Thyroid gland (tissue), 4 donors: ENCODE results near the gene CS.
"Not testable (repeated sequence)": the region's sequence is repeated elsewhere in the genome, so short reads cannot be mapped to it uniquely, and the experiment has no call there.

Experiments used
- CTCF ChIP-seq, 6 experiments: fragments of 200-600 bp in 3 of 6; fragments of 450-650 bp in 3 of 6; sonication (generic) in 3 of 6; IDR thresholded peaks; one replicate each; pipeline ENCODE4 v1.5.1; 2016 to 2019; ENCODE audit warnings: antibody characterized with exemption in 6 of 6, mild to moderate bottlenecking in 2 of 6, inconsistent platforms in 1 of 6, moderate library complexity in 1 of 6
- POLR2A ChIP-seq, 2 donors: fragments of 450-650 bp; IDR thresholded peaks; one replicate each; pipeline ENCODE4 v1.6.1; 2017; ENCODE audit warnings: antibody characterized with exemption in 2 of 2, mild to moderate bottlenecking in 2 of 2, moderate library complexity in 1 of 2

DNA sequence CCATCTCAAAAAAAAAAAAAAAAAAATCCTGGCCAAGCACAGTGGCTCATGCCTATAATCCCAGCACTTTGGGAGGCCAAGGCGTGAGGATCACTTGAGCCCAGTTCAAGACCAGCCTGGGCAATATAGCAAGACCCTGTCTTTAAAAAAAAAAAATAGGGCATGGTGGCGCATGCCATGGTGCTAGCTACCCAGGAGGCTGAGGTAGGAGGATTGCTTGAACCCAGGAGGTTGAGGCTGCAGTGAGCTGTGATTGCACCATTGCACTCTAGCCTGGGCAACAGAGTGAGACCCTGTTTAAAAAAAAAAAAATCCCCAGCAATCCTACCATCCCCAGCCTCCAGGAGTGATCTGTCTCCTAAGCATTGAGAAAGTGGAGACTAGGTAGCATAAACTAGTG, 42.2 kb upstream of the CS start:
- TF ChIP-seq CTCF, POLR2A (IDR thresholded peaks at IDR 0.05): not testable (repeated sequence)
